HFF-Myc (cell line): ENCODE measurements around the gene BRD4.

Source experiments
- DNase-seq: peaks from one replicate; pipeline ENCODE4 v3.0.0-alpha.2; 2011; ENCODE audit warnings: low read depth; ENCODE audit errors: extremely low read depth
- H3K4me3 ChIP-seq: replicated peaks from 2 replicates; pipeline ENCODE4 v1.5.1; 2011; ENCODE audit warnings: low read depth, mild to moderate bottlenecking, control low read depth, low read length
- TF ChIP-seq, protein P1 (sequence below): IDR thresholded peaks from 2 replicates; pipeline ENCODE4 v1.5.1; 2012; ENCODE audit warnings: mild to moderate bottlenecking, low read depth, low read length, control low read depth; ENCODE audit errors: missing control alignments

BRD4 gene

DNA sequence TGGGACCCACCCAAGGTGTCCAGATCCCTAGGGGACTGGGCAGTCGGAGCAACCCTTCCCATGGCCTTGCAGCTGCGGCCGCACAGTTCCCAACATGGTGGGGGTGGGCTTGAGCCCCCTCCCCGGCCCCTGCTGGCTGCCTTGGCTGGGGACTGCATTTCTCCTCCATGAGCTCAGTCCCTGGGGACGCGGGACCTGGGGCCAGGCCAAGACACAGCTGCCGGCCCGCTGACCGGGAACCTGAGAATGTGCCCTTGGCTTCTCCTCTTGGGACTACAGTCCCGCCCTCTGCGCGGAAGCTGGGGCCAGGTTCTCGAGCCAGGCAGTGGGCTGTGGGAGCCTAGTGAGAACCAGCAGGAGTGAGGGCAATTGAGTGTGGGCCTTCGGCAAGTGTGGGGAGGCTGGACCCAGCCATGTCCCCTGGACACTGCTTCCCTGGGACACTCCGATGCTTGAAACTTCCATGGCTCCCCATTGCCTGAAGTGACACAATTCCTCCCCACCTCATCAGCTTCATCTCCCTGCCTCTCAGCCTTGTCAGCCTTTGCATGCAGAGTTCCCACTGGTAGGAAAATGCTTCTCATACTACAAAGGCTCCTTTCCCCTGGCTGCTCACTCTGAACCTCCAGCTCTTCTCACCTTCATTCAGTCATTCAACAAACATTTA lies 118.5 kb downstream of the BRD4 start:
- DNase-seq, result no peak
- TF ChIP-seq, protein P1, sequence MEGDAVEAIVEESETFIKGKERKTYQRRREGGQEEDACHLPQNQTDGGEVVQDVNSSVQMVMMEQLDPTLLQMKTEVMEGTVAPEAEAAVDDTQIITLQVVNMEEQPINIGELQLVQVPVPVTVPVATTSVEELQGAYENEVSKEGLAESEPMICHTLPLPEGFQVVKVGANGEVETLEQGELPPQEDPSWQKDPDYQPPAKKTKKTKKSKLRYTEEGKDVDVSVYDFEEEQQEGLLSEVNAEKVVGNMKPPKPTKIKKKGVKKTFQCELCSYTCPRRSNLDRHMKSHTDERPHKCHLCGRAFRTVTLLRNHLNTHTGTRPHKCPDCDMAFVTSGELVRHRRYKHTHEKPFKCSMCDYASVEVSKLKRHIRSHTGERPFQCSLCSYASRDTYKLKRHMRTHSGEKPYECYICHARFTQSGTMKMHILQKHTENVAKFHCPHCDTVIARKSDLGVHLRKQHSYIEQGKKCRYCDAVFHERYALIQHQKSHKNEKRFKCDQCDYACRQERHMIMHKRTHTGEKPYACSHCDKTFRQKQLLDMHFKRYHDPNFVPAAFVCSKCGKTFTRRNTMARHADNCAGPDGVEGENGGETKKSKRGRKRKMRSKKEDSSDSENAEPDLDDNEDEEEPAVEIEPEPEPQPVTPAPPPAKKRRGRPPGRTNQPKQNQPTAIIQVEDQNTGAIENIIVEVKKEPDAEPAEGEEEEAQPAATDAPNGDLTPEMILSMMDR, result no peak
- H3K4me3 ChIP-seq, result no peak overlapping the region

DNA sequence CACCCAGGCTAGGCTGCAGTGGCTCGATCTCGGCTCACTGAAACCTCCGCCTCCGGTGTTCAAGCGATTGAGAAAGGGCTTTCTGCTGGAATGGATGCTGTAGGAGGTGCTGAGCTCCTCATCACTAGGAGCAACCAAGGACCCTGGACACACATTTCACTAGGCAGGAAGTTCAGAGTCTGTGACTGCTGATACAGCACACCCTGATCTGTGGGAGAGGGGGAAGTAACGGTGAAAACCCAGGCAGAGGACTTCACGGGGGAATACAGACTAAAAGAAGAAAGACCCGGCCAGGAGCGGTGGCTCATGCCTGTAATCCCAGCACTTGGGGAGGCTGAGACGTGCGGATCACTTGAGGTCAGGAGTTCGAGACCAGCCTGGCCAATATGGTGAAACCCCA lies 119.6 kb downstream of the BRD4 start:
- TF ChIP-seq, protein P1, result no peak
- H3K4me3 ChIP-seq, result no peak overlapping the region

DNA sequence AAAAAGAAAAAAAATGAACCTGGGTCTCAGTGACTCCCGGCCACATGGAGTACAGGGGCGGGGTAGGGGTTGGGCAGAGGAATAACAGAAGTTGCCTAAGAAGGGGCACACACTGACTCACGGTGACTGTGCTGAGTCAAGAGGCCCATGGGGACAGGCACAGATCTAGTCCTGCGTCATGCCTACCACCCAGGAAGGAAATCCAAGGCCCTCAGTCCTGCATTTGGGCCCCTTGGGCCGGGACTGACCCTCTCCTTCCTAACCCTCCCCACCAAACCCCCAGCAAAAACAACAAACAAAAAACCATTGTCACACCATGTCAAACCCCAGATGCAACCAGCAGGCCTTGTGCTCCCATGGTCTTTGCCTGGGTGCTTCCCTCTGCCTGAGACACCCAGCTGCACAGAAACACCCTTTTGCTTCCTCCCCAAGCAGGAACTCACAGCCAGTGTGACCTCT lies 122.0 kb downstream of the BRD4 start:
- no peak overlapping the region for H3K4me3 ChIP-seq
- DNase-seq, result no peak
- TF ChIP-seq, protein P1, result no peak

More for the DNA sequence above, 119.6 kb downstream of the BRD4 start:
- no peak for DNase-seq

DNA sequence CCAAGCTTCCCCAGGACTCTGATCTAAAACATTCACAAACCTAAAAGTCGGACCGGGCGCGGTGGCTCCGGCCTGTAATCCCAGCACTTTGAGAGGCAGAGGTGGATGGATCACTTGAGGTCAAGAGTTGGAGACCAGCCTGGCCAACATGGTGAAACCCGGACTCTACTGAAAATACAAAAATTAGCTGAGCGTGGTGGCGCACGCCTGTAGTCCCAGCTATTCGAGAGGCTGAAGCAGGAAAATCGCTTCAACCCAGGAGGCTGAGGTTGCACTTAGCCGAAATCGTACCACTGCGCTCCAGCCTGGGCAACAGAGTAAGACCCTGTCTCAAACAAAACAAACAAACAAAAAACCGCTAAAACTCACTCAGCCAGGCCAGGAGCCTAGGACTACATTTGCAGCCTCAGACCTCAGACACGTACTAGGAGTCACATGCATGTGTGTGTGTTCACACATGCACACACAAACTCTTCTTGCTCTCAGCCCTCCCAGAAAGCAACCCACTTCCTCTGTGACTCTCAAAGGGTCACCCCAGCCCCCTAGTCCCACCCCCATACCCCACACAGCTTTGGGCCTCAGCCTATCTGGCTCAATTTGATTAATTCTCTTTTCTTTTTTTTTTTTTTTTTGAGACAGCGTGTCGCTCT lies 130.8 kb downstream of the BRD4 start:
- H3K4me3 ChIP-seq, result no peak overlapping the region
- TF ChIP-seq, protein P1, result no peak
- DNase-seq, result no peak

DNA sequence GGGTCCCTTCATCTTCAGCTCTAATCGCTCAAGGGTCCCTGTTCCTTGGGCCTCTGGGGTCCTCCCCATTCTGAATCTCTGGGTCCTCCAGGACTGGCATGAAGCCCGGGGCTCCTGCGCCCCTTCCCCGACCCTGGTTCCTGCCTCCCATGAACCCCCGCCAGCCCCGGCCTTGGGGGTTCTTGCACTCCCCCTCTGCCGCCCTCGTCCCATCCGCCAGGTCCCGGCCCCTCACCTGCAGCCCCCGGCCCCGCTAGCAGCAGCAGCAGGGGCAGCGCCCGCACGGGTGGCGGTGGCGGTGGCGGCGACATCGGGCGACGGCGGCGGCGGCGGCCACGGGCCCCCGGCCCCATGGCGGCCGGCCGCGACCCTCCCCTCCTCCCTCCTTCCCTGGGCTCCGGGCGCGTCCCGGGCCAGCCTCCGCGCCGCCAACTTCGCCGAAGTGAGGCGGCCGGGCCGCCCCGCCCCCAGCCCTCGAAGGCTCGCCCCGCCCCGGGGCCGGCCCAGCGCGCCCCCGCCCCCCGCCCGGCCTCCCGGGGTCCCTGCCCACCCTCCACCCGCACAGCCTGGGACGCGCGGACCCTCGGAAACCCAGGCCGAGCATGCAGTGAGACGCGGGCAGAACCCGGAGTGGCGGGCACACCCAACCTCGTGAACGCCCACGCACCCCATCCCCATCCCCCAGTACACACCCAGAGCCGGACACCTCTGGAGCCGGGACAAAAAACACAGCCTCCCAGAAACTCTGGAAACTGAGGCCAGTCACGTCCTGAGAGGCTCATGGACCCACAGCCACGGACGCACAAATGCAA lies 131.6 kb downstream of the BRD4 start, which contains the start of gene NOTCH3:
Gene NOTCH3 (minus strand): TSS at position 443 of the 812 bp plus-strand sequence. CDS start 90 bp downstream, at position 353.
- TF ChIP-seq, protein P1, result no peak
- H3K4me3 ChIP-seq, result peak within 1 kb of the TSS; percentile 49
- DNase-seq, result no peak

DNA sequence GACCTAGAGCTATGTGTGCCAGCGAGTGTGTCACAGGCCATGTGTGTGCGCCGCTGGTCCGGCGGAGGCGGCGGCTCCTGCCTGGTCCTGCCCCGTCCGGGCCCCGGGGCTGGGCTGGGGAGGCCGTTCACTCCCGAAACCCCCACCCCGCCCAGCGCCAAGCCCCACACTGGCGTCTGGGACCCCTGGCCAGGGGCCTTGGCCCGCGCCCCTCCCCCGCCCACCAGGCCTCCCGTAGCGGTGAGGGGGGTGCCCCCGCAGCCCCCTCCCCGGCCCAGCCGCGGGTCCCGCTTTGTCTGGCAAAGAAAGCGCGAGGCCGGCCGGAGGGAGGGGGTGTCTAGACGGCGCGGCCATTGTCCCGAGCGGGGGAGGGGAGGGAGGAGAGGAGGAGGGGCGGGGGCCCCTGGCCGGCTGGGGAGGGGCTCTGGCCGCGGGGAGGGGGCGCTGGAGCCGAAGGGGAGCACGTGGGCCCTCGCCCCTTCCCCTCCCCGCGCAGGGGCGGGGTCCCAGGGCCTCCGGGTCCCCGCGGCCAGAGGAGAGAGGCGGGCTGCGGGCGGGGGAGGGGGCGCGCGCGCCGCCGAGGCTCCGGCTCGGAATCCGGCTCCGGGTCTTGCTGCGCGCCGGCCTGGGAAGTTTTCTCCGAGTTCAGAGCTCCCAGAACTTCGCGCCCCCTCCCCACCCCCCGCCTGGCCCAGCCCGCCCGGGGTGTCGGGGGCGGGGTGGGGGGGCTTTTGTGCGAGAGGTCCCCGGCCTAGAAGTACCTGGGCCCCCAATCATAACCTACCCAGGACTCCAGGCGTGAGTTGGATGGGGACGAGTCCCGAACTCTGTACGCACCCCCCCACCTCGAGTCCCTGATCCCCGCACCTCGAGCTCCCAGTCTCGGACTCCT lies 132.4 kb downstream of the BRD4 start:
- DNase-seq, result no peak
- TF ChIP-seq, protein P1, result no peak
- peak overlapping the region; percentile 49 for H3K4me3 ChIP-seq
